Activated CD4-positive, CD25-positive, alpha-beta regulatory T cell treated with anti-CD3 and anti-CD28 coated beads, Interleukin-2, amount 50 U/mL, for 72 hours (primary cell): ENCODE data around the gene PXYLP1.

Experiments used
- DNase-seq: peaks from one replicate; pipeline ENCODE4 v3.0.0; 2021

PXYLP1 gene

GRCh38 chr3:141330235-141330634, 98.6 kb downstream of the PXYLP1 start:
- DNase-seq, result no peak

GRCh38 chr3:141330718-141331376, 99.2 kb downstream of the PXYLP1 start:
- no peak for DNase-seq

GRCh38 chr3:141331377-141332318, 100.0 kb downstream of the PXYLP1 start:
- no peak for DNase-seq

- no peak for DNase-seq
Measured at GRCh38 chr3:141332416-141332815, 100.8 kb downstream of the PXYLP1 start.

GRCh38 chr3:141333836-141334626, 102.4 kb downstream of the PXYLP1 start:
- DNase-seq, result no peak

- no peak for DNase-seq
Measured at GRCh38 chr3:141334627-141335250, 103.1 kb downstream of the PXYLP1 start.

- no peak for DNase-seq
Measured at GRCh38 chr3:141335531-141336061, 104.0 kb downstream of the PXYLP1 start.

- DNase-seq, result no peak
Measured at GRCh38 chr3:141336672-141337522, 105.3 kb downstream of the PXYLP1 start.

- DNase-seq, result no peak
Measured at GRCh38 chr3:141337523-141337854, 105.9 kb downstream of the PXYLP1 start.

GRCh38 chr3:141337991-141338390, 106.4 kb downstream of the PXYLP1 start:
- no peak for DNase-seq

GRCh38 chr3:141338881-141339280, 107.3 kb downstream of the PXYLP1 start:
- no peak for DNase-seq

GRCh38 chr3:141341536-141341935, 109.9 kb downstream of the PXYLP1 start:
- no peak for DNase-seq

GRCh38 chr3:141342386-141342785, 110.8 kb downstream of the PXYLP1 start:
- no peak for DNase-seq

GRCh38 chr3:141343077-141343476, 111.5 kb downstream of the PXYLP1 start:
- no peak for DNase-seq

GRCh38 chr3:141343865-141344271, 112.2 kb downstream of the PXYLP1 start:
- no peak for DNase-seq
